ENCODE measurements around the gene NAA80. TPM values are rescaled to one million over a fixed set of nuclear protein-coding genes. Genes with fewer than 3 reads are reported as not detected.

Gene NAA80
- total and polyA plus RNA-seq, 7 donors: 6.8 to 12.8 (median 8.6) TPM

GRCh38 chr3:50299929-50300680, 900 bp upstream of the NAA80 start:
- Histone ChIP-seq H3K27me3 (ENCODE audit: insufficient read depth in 3 of 3, low read length in 2 of 3) (no peaks in the 10 kb centered on the region), H3K9me3 (no peaks in the 10 kb centered on the region), H3K36me3 (ENCODE audit: insufficient read depth in 1 of 2, low read depth in 1 of 2) (peaks cover 0 to 6% of the 10 kb centered on the region in 2 donors), H3K4me3 (peak overlapping the region; percentile 76), H3K27ac (peak overlapping the region; percentile 88), H3K4me1 (peaks cover 29% of the 10 kb centered on the region)
- WGBS, 3 donors: 27 to 38% (median 29%) methylated on average over 12 of the region's 12 CpGs
- no peak for TF ChIP-seq CTCF (IDR thresholded peaks at IDR 0.05)
- intact Hi-C loops (cut with DNase I): no loop called here
- ATAC-seq: peak in 3 of 4 donors; percentile 17 to 31 (median 30)
- peak in 1 of 2 donors; percentile 71 for DNase-seq

GRCh38 chr3:50299638-50299928, 378 bp upstream of the NAA80 start:
- 0 to 1% (median 0%) methylated on average over 12 of the region's 12 CpGs for WGBS, 3 donors
- H3K27me3 ChIP-seq (ENCODE audit: insufficient read depth in 3 of 3, low read length in 2 of 3): no peaks in the 10 kb centered on the region
- no peaks in the 10 kb centered on the region for H3K9me3 ChIP-seq
- no peak for DNase-seq
- no peak for TF ChIP-seq CTCF (IDR thresholded peaks at IDR 0.05)
- peaks cover 0 to 6% of the 10 kb centered on the region in 2 donors for H3K36me3 ChIP-seq (ENCODE audit: insufficient read depth in 1 of 2, low read depth in 1 of 2)
- peaks cover 29% of the 10 kb centered on the region for H3K4me1 ChIP-seq
- no peak for ATAC-seq
- intact Hi-C loops (cut with DNase I): no loop called here
- H3K4me3 ChIP-seq: peak overlapping the region; percentile 76
- H3K27ac ChIP-seq: peak overlapping the region; percentile 88

GRCh38 chr3:50297896-50298725, 1.1 kb downstream of the NAA80 start:
- Histone ChIP-seq H3K4me3 (peak overlapping the region; percentile 76), H3K27ac (peak overlapping the region; percentile 87), H3K9me3 (no peaks in the 10 kb centered on the region), H3K27me3 (ENCODE audit: insufficient read depth in 3 of 3, low read length in 2 of 3) (no peaks in the 10 kb centered on the region), H3K36me3 (ENCODE audit: insufficient read depth in 1 of 2, low read depth in 1 of 2) (peaks cover 0 to 6% of the 10 kb centered on the region in 2 donors), H3K4me1 (peaks cover 31% of the 10 kb centered on the region)
- TF ChIP-seq CTCF (IDR thresholded peaks at IDR 0.05): no peak
- 45 to 48% (median 46%) methylated on average over 9 of the region's 9 CpGs for WGBS, 3 donors
- intact Hi-C loops (cut with DNase I): no loop called here
- no peak for ATAC-seq
- DNase-seq: peak in 1 of 2 donors; percentile 61

- H3K4me3 ChIP-seq: no peak overlapping the region
- TF ChIP-seq CTCF (IDR thresholded peaks at IDR 0.05): no peak
- H3K4me1 ChIP-seq: peaks cover 36% of the 10 kb centered on the region
- ATAC-seq (no peak), DNase-seq (no peak)
- H3K27ac ChIP-seq: no peak overlapping the region
- no peaks in the 10 kb centered on the region for H3K9me3 ChIP-seq
- WGBS, 3 donors: 87 to 100% (median 96%) methylated on average over 2 of the region's 2 CpGs
- H3K36me3 ChIP-seq (ENCODE audit: insufficient read depth in 1 of 2, low read depth in 1 of 2): peaks cover 0 to 6% of the 10 kb centered on the region in 2 donors
- intact Hi-C loops (cut with DNase I): no loop called here
- no peaks in the 10 kb centered on the region for H3K27me3 ChIP-seq (ENCODE audit: insufficient read depth in 3 of 3, low read length in 2 of 3)
These were observed 1.8 kb downstream of the NAA80 start for GRCh38 chr3:50297384-50297775.

Data from psoas muscle (tissue), 8 donors.